A673 (cell line): Measurements from ENCODE around the gene COG7.

Experiments
- EZH2 ChIP-seq: fragments of 200-600 bp; sonication (generic); IDR thresholded peaks from 2 replicates; pipeline ENCODE4 v1.6.1; 2017; ENCODE audit warnings: borderline replicate concordance, low read depth, mild to moderate bottlenecking, mixed read lengths, antibody characterized with exemption, low read length; ENCODE audit not compliant: poor library complexity, severe bottlenecking
- TF ChIP-seq, protein P1 (sequence below): fragments of 300-800, 200-600 bp; sonication (generic); conservative IDR thresholded peaks from 2 replicates; pipeline ENCODE4 v1.5.1; 2017; ENCODE audit warnings: low read depth, mild to moderate bottlenecking, antibody characterized with exemption, low read length, moderate library complexity, mixed read lengths

DNA sequence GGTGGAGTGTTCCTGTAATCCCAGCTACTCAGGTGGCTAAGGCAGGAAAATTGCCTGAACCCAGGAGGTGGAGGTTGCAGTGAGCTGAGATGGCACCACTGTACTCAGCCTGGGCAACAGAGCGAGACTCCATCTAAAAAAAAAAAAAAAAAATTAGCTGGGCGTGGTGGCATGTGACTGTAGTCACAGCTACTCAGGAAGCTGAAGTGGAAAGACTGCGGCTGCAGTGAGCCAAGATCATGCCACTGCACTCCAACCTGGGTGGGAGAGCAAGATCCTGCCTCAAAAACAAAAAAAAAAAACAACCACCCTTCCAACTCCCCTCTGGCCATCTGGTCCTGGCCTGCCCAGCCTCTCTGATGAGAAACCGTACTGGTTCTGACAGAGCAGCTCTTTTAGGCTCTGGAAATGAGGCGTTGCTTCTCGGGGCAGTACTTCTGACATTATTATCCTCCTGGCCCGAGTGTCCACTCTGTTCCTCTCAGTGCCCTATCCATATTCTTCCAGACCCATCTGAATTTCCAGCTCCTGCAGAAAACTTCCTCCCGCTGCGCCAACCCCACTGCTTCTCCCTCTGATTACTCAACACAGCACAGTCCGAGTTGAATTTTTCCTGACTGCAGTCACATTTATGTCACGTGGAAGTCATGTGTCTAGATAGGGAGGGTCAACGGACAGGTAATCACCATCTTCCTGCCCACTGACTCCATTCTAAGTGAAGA is 44.0 kb upstream of the COG7 start:
- TF ChIP-seq, protein P1, sequence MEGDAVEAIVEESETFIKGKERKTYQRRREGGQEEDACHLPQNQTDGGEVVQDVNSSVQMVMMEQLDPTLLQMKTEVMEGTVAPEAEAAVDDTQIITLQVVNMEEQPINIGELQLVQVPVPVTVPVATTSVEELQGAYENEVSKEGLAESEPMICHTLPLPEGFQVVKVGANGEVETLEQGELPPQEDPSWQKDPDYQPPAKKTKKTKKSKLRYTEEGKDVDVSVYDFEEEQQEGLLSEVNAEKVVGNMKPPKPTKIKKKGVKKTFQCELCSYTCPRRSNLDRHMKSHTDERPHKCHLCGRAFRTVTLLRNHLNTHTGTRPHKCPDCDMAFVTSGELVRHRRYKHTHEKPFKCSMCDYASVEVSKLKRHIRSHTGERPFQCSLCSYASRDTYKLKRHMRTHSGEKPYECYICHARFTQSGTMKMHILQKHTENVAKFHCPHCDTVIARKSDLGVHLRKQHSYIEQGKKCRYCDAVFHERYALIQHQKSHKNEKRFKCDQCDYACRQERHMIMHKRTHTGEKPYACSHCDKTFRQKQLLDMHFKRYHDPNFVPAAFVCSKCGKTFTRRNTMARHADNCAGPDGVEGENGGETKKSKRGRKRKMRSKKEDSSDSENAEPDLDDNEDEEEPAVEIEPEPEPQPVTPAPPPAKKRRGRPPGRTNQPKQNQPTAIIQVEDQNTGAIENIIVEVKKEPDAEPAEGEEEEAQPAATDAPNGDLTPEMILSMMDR: no peak
- TF ChIP-seq EZH2: no peak
